Fibroblast of upper back skin (primary cell): ENCODE results near the gene COPS9.

ENCODE experiments used
- DNase-seq: peaks from one replicate; pipeline ENCODE4 v3.0.0-alpha.2; 2013

The COPS9 gene

GRCh38 chr2:240132651-240132980, 3.5 kb downstream of the COPS9 start:
- DNase-seq: no peak

GRCh38 chr2:240131941-240132650, 4.0 kb downstream of the COPS9 start:
- no peak for DNase-seq

DNA sequence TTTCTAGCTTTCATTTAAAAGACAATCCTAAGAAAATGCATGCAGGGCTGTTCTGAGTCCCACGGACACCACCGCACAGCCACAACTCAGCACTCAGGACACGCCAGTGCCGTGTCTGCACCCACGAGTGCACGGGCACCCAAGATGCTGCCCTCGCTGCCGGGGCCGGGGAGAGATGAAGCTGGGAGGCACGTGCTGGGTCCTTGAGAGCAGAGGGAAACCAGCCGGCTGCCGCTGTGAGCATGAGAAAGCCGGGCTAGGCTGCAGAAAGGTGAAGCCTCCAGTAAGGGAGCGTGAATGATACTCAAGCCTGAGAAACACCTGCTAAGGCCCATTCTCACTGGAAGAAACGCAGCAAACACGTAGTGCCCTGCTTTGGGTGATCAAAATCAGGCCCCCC, 4.8 kb downstream of the COPS9 start:
- no peak for DNase-seq

- no peak for DNase-seq
Measured at GRCh38 chr2:240130393-240131195, 5.5 kb downstream of the COPS9 start.

GRCh38 chr2:240129731-240130392, 6.2 kb downstream of the COPS9 start:
- DNase-seq: no peak

- no peak for DNase-seq
Measured at GRCh38 chr2:240129311-240129710, 6.8 kb downstream of the COPS9 start.

DNA sequence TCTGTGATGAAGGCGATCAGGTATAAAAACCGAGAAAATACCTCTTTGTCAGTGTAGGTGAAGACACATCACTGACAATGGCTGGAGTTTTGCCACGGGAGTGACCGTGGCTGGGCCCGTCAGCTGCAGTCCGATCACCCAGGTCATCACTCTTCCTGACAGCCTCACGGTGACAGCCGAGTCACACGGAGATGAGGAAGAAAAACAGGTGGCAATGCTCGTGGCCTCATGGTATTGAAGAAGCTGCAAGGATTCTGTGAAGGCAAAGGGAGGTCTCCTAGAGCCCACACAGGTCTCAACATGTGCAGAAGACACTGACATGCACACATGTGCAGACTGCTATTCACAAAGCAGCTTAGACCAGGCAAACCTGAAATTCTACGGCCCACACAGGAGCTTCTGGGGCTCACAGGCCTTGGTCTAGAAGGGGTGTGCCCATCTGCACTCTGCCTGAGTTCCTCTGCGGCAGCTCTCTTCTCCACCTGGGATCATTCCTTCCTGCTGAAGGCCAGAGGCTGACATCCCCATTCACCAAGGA, 7.4 kb downstream of the COPS9 start:
- DNase-seq: no peak

- no peak for DNase-seq
Measured at GRCh38 chr2:240127911-240128607, 8.0 kb downstream of the COPS9 start.

GRCh38 chr2:240127191-240127750, 8.8 kb downstream of the COPS9 start:
- no peak for DNase-seq

- DNase-seq: no peak
Measured at GRCh38 chr2:240126731-240127130, 9.4 kb downstream of the COPS9 start.

DNA sequence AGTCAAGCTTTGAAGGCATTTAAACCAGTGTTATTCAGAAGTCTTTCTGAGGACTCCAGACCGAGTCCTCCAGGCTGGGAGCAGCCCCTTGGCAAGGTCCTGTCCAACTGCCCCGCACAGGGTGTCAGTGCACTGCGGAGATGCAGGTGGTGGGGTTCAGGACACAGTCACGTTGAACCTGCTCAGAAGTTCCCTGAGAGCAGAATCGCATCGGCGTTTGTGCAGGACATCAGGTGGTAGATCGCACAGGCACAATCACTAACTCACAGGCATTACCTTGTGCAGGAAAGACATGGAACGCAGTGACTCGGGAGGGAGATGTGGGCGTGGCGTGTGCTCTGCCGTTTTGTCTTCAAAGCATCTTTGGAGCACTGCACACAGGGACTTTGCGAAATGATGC, 10.4 kb downstream of the COPS9 start:
- no peak for DNase-seq

DNA sequence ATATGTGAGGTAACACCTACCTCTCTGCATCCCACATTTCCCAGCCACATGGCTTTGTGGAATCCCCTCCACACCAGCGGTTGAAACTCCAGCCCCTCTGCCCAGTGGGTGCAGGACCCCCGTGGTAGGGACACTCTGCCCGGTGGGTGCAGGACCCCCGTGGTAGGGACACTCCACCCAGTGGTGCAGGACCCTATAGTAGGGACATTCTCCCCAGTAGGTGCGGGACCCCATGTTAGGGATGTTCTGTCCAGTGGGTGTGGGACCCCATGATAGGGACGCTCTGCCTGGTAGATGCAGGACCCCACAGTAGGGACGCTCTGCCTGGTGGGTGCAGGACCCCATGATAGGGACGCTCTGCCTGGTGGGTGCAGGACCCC, 11.5 kb downstream of the COPS9 start:
- DNase-seq: no peak

GRCh38 chr2:240123821-240124650, 12.1 kb downstream of the COPS9 start:
- no peak for DNase-seq

GRCh38 chr2:240121675-240122074, 14.4 kb downstream of the COPS9 start:
- DNase-seq: no peak

GRCh38 chr2:240121190-240121589, 14.9 kb downstream of the COPS9 start:
- no peak for DNase-seq

DNA sequence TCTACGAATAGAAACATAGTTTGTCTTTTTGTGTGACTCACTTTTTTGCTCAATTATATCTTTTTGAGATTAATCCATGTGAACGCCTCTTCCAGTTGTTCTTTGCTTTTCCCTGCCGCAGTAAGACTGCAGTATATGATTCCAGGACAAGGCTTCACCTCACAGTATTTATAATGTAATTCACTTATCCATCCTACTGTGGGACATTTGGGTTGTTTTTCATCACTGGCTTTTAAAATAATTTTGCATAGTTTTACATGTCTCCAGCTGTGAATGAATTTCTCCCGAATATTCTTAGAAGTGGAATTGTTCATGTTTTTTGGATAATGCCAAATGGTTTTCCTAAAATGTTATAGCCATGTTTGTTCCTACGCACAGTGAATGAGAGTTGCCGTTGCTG, 21.9 kb downstream of the COPS9 start:
- DNase-seq: no peak

- no peak for DNase-seq
Measured at GRCh38 chr2:240112914-240113690, 23.0 kb downstream of the COPS9 start.

DNA sequence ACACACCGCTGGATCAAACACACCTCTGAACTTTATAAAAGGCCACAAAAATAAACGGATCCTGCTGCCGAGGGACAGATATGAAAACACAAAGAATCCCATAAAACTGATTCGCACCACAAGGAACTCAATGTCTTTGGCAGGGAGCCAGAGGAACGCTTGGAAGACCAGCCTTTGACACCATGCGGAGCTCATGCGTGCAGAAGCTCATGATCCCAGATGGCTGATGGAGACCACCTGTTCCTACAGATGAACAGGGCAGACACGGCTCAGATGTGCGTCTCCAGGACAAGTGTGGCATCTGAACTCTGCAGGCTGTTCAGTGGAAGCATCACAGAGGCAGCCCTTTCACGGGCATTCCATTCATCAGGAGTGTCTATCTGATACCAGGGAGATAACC, 24.9 kb downstream of the COPS9 start:
- peak; percentile 10 for DNase-seq

- DNase-seq: no peak
Measured at GRCh38 chr2:240109386-240109785, 26.7 kb downstream of the COPS9 start.

DNA sequence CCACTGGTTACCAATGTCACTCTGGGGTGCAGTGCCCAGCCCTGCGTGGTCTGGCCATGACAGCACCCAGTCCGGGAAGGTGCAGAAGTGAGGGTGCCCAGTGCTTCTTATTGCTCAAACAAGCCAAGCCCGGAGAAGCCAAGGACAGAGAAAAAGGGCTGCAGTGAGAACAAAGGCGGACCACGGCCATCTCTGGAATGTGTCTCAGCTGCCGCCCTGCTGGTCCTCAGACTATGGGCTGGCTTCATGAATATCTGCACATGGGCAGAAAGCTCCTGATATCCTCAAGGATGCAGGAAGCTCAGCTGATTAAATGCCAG, 28.7 kb downstream of the COPS9 start:
- DNase-seq: no peak

DNA sequence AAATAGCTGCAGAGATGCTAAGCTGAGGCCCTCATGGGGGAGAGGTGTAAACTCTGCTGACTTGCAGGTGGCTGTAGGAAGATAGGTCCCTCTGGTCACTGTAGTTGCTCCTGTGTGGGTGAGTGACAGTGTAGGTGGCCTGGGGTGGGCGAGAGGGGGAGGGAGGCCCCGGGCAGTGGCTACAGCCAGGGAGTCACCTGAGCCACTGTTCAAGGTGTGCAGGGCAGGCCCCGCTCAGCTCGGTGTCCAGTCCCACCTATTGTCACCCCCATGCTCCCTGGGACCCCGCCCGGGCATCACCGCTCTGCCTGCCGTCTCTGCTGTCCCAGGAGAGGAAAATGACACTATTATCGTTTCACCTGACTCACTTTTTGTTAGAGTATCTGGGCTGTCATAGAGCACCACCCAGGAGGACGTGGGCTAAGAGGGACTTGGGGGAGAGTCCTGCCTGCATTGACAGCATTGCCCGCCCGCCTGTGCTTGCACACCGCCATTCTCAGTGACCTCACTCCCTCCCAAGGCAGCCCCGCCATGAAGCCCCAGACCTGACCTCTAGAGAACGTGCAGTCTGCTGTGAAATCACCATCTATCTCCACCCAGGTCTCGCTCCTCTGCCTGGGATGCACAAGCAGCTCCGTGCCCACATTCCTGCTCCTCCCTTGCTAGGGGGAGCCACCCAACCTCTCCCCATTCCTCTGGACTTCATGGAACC, 29.2 kb downstream of the COPS9 start:
- no peak for DNase-seq
